ENCODE data around the gene RESF1.

DNA sequence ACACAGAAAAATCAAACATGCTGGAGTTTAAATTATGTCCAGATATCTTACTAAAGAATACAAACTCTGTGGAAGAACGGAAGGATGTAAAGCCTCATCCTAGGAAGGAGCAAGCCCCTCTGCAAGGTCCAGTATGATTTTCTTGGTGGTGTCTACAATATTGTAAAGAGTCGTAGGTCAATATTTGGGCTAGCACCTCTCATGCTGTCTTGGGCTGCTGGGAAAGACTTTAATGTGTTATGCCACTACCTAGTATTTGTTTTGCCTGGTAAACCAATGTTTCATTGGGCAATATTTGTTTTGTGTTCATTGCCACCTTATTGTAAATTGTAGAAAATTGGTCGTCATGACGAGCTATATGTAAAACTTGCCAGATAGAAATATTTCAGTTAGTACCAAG is 26.6 kb downstream of the RESF1 start:
- TF ChIP-seq, protein P1, sequence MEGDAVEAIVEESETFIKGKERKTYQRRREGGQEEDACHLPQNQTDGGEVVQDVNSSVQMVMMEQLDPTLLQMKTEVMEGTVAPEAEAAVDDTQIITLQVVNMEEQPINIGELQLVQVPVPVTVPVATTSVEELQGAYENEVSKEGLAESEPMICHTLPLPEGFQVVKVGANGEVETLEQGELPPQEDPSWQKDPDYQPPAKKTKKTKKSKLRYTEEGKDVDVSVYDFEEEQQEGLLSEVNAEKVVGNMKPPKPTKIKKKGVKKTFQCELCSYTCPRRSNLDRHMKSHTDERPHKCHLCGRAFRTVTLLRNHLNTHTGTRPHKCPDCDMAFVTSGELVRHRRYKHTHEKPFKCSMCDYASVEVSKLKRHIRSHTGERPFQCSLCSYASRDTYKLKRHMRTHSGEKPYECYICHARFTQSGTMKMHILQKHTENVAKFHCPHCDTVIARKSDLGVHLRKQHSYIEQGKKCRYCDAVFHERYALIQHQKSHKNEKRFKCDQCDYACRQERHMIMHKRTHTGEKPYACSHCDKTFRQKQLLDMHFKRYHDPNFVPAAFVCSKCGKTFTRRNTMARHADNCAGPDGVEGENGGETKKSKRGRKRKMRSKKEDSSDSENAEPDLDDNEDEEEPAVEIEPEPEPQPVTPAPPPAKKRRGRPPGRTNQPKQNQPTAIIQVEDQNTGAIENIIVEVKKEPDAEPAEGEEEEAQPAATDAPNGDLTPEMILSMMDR (conservative IDR thresholded peaks at IDR 0.05; ENCODE audit: low read length), result no peak
- no peak for TF ChIP-seq EZH2phosphoT487 (IDR thresholded peaks at IDR 0.05; ENCODE audit: borderline replicate concordance, low read depth, low read length)

Data from OCI-LY7 (cell line).